ENCODE data around the gene EIF3I.

Gene EIF3I

GRCh38 chr1:32266921-32267591, 44.8 kb downstream of the EIF3I start:
- Histone ChIP-seq H3K36me3 (ENCODE audit: control insufficient read depth, insufficient read depth, low read length) (no peaks in the 10 kb centered on the region), H3K9ac (ENCODE audit: low read length) (no peak overlapping the region), H3K4me3 (ENCODE audit: low read length) (no peak overlapping the region), H3K27ac (ENCODE audit: low read depth, low read length) (no peak overlapping the region), H3K4me1 (ENCODE audit: control insufficient read depth, insufficient read depth, low read length) (no peaks in the 10 kb centered on the region), H3K27me3 (ENCODE audit: control insufficient read depth, insufficient read depth, low read length) (no peaks in the 10 kb centered on the region)

- no peaks in the 10 kb centered on the region for H3K27me3 ChIP-seq (ENCODE audit: control insufficient read depth, insufficient read depth, low read length)
- H3K36me3 ChIP-seq (ENCODE audit: control insufficient read depth, insufficient read depth, low read length), result no peaks in the 10 kb centered on the region
- H3K4me1 ChIP-seq (ENCODE audit: control insufficient read depth, insufficient read depth, low read length), result no peaks in the 10 kb centered on the region
Measured at GRCh38 chr1:32269744-32270143, 47.5 kb downstream of the EIF3I start.

GRCh38 chr1:32272557-32273390, 50.6 kb downstream of the EIF3I start:
- Histone ChIP-seq H3K36me3 (ENCODE audit: control insufficient read depth, insufficient read depth, low read length) (no peaks in the 10 kb centered on the region), H3K27ac (ENCODE audit: low read depth, low read length) (no peak overlapping the region), H3K9ac (ENCODE audit: low read length) (no peak overlapping the region), H3K4me3 (ENCODE audit: low read length) (no peak overlapping the region), H3K27me3 (ENCODE audit: control insufficient read depth, insufficient read depth, low read length) (no peaks in the 10 kb centered on the region), H3K4me1 (ENCODE audit: control insufficient read depth, insufficient read depth, low read length) (no peaks in the 10 kb centered on the region)

More at GRCh38 chr1:32269744-32270143, 47.5 kb downstream of the EIF3I start:
- Histone ChIP-seq H3K9ac (ENCODE audit: low read length) (no peak overlapping the region), H3K4me3 (ENCODE audit: low read length) (no peak overlapping the region), H3K27ac (ENCODE audit: low read depth, low read length) (no peak overlapping the region)

- H3K4me1 ChIP-seq (ENCODE audit: control insufficient read depth, insufficient read depth, low read length), result no peaks in the 10 kb centered on the region
- H3K9ac ChIP-seq (ENCODE audit: low read length), result no peak overlapping the region
- no peaks in the 10 kb centered on the region for H3K36me3 ChIP-seq (ENCODE audit: control insufficient read depth, insufficient read depth, low read length)
- no peaks in the 10 kb centered on the region for H3K27me3 ChIP-seq (ENCODE audit: control insufficient read depth, insufficient read depth, low read length)
- H3K4me3 ChIP-seq (ENCODE audit: low read length), result no peak overlapping the region
- no peak overlapping the region for H3K27ac ChIP-seq (ENCODE audit: low read depth, low read length)
Measured at GRCh38 chr1:32273391-32274208, 51.4 kb downstream of the EIF3I start.

- Histone ChIP-seq H3K36me3 (ENCODE audit: control insufficient read depth, insufficient read depth, low read length) (no peaks in the 10 kb centered on the region), H3K4me3 (ENCODE audit: low read length) (no peak overlapping the region), H3K9ac (ENCODE audit: low read length) (no peak overlapping the region), H3K27ac (ENCODE audit: low read depth, low read length) (no peak overlapping the region), H3K27me3 (ENCODE audit: control insufficient read depth, insufficient read depth, low read length) (no peaks in the 10 kb centered on the region), H3K4me1 (ENCODE audit: control insufficient read depth, insufficient read depth, low read length) (no peaks in the 10 kb centered on the region)
Measured at GRCh38 chr1:32274646-32275340, 52.6 kb downstream of the EIF3I start.

- H3K4me1 ChIP-seq (ENCODE audit: control insufficient read depth, insufficient read depth, low read length), result no peaks in the 10 kb centered on the region
- no peak overlapping the region for H3K4me3 ChIP-seq (ENCODE audit: low read length)
- H3K9ac ChIP-seq (ENCODE audit: low read length), result no peak overlapping the region
- H3K36me3 ChIP-seq (ENCODE audit: control insufficient read depth, insufficient read depth, low read length), result no peaks in the 10 kb centered on the region
- no peak overlapping the region for H3K27ac ChIP-seq (ENCODE audit: low read depth, low read length)
- no peaks in the 10 kb centered on the region for H3K27me3 ChIP-seq (ENCODE audit: control insufficient read depth, insufficient read depth, low read length)
Measured at GRCh38 chr1:32275424-32275823, 53.2 kb downstream of the EIF3I start.

GRCh38 chr1:32276032-32276782, 54.0 kb downstream of the EIF3I start:
- Histone ChIP-seq H3K27me3 (ENCODE audit: control insufficient read depth, insufficient read depth, low read length) (no peaks in the 10 kb centered on the region), H3K4me3 (ENCODE audit: low read length) (no peak overlapping the region), H3K9ac (ENCODE audit: low read length) (no peak overlapping the region), H3K27ac (ENCODE audit: low read depth, low read length) (no peak overlapping the region), H3K4me1 (ENCODE audit: control insufficient read depth, insufficient read depth, low read length) (no peaks in the 10 kb centered on the region), H3K36me3 (ENCODE audit: control insufficient read depth, insufficient read depth, low read length) (no peaks in the 10 kb centered on the region)
